SW480 (cell line): Measurements from ENCODE around the gene PAIP2B.

Experiments
- DNase-seq: peaks from one replicate; pipeline ENCODE4 v3.0.0-alpha.2; 2016; ENCODE audit warnings: low spot score

The PAIP2B gene

DNA sequence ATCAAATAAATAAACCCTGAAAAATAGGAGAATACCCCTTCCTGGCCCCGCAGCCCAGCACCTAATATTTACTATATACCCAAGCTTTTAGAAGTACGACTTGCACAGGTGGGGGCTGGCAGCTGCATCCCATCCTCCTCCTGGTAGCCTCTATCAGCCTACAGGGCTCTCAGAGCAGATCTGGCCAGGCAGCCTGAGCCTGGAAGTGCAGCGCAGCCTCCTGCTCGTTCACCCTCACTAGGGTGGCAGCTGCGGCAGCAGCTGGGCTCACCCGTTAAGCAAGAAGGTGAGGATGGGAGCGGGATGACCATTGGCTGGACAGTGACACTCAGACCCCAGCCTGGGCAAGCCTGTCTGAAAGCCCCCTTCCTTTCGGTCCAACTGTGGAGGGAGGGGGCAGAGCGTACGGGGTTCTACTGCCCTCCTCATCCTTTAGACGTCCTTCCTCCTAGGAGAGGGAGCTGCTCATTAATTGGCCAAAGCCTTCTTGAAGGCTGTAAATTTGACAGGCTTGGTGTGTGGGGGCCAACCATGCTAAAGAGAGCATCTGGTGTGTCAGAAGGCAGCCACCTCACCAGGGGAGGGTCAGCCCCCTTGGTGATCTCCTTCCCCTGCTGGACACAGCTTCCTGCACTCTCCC lies 73.2 kb downstream of the PAIP2B start:
- DNase-seq, result no peak

DNA sequence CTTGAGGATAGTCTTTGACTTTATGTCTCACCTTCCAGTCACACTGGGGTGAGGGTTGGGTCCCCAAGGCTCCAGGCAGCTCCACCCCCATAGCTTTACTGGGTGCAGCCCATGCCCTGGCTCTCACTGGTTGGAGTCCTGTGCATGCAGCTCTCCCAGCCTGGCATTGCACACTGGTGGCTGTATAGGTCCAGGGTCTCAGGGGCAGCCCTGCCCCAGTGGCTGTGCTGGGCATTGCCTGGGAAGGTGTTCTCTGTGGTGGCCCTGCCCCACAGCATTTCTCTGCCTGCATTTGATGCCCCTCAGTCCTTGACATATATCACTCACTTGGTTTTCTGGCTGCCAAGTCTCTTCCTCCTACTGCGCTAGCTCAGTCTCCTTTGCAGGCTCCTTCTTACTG lies 75.3 kb downstream of the PAIP2B start:
- no peak for DNase-seq

DNA sequence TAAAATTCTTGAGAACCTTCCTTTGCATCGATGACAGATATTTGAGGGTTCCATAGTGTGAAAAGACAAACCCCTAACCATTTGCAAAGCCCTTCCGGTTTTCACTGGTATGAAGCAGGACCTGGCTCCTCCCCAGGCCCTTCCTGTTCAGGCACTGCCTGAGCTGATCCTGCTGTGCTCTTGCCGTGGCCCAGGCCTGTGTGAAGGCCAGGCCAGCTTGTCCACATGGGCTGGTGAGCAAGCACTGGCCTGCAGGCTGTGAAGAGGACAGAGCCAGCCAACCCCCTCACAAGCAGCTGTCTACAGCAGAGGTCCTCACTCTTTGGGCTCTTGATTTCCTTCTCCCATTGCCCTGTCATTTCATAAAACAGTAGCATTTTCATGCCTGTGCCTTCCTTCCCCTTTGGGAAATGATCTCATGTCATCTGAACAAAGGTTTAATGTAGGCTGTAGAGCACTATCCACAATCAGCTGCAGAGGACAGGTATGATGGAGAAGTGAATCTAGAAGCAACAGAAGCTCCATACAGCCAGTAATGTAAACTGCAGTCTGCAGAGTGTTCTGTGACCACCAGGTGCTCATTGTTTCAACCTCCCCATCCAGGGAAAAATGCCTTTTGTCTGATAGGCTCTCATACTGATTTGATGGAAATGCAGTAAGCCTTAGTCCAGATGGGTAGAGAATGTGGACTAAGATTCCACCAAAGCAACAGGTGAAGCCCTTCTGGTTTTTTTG lies 76.7 kb downstream of the PAIP2B start:
- DNase-seq, result no peak

DNA sequence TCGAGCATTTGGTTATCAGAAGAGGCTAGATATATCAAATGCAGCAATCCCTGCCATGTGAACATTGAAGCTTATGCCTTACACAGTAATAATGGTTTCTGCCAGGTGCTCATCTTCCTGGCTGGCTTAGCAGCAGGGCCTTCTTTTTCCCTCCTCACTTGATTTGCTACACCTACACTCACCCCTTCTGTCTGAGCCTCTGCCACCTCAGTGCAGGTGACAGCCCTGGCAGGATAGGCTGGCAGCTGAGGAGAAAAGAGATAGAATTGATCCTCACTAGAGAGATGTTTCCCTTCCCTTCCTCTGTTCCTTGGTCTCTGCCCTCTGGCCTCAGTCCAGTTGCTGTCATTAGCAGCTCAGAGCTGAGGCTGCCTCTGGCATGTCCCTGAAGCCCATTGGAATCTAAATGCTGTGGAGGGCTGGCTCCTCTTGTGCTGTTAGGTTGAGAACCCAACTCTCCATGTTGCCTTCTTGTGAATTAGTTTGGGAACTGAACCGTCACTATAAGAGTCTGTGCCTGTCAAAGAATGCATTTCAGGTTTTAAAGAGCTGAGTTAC lies 78.3 kb downstream of the PAIP2B start:
- DNase-seq, result no peak

DNA sequence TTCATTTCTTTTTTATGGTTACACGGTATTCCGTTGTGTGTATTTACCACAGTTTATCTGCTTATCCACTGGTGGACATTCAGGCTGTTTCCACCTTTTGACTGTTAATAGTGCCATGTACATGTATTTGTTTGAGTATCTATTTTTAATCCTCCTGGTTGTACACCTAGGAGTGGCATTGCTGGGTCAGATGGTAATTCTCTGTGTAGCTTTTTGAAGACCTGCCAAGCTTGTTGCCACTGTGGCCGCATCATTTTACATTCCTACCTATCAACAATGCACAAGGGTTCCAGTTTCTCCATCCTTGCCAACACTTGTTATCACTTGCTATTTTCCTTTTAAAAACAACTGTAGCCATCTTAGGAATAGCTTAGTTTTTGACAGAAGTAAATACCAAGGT lies 83.1 kb downstream of the PAIP2B start:
- DNase-seq, result no peak

DNA sequence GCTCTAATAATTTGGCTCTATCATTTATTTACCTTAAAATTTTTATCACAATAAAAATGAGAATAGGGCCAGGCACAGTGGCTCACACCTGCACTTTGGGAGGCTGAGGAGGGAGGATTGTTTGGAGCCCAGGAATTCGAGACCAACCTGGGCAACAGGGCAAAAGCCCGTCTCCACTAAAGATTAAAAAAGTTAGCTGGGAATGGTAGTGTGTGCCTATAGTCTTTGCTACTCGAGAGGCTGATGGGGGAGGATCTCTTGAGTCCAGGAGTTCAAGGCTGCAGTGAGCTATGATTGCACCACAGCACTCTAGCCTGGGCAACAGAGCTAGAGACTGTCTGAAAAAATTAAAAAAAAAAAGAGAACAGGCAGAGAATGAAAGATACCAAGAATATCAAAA lies 90.7 kb downstream of the PAIP2B start:
- DNase-seq, result no peak

DNA sequence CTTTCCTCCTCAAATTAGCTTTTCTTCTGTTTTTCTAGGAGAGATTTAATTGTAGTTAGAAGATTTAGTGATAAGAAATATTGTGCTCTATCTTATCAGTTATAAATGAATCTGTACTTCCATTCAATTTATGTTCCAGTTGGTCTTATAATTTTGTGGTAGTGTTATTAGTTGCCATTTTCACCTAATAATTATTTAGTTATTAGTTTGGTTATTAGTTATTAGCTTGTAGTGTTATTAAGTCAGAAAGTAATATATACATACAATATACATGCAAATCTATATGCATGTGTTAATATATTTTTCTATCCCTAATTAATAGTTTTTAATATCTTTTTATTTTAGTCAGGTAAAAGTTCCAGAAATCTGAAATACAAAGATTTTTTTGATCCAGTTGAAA lies 93.3 kb downstream of the PAIP2B start:
- DNase-seq, result no peak
